G401.6 (cell line): ENCODE data around the gene SPOCK1.

Experiments
- FAIRE-seq: peaks from 2 replicates; lab custom pipeline; 2012; peaks lifted over from hg19 to GRCh38; lab: Jason Lieb, UNC

SPOCK1 gene

DNA sequence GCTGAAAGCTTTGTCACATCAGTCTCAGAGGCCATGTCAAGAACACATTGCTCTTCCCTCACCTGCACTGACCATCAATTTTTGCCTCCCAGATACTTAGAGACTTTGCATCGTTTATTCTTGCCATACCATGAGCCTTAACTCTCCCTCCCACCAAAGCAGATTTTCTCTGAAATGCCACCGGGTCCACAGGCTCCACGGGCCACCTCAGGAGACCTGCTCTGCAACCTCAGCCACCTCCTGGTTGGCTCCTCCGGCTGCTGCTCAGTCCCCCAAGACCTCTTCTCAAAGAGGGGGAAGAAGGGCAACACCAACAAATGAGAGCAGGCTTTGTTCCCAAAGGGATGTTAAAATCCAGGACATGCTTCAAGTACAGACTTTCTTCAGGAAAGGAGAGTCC is 400.5 kb downstream of the SPOCK1 start:
- no peak for FAIRE-seq

DNA sequence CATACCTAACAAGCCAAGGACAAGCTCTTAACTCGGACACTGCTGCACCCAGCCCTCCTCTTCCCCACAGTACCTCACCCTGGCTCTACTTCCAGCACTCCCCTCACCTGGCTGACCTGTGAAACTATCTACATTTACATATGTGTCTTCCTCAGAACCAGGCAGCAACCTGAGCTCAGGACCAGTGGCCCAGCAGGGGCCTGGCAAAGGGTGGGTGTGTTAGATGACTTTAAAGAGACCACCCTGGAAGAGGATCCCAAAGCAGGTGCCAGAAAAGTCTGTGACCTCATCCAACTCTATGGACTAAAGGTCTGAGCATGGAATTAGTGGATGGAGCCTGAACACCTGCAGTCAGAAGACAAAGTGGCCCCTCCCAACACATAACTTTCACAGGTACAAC is 400.9 kb downstream of the SPOCK1 start:
- FAIRE-seq = no peak

DNA sequence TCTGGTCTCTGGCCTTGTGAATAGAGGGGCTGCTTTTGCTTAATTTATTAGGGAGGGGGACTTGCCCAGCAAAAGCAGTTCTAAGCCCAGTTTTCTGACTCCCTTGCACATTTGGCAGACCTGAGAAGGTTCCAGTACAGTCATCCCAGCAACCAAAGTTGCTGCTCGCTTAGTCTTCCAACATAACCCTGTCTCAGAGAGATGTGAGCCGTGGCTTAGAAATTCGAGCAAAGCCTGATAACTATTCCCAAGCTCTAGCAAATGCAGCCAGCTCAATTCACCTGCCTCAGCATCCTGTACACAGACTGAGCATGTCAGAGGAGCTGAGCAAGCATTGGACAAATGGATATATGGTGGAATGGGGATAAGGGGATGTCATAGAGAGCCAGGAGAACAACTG is 401.9 kb downstream of the SPOCK1 start:
- FAIRE-seq = no peak

DNA sequence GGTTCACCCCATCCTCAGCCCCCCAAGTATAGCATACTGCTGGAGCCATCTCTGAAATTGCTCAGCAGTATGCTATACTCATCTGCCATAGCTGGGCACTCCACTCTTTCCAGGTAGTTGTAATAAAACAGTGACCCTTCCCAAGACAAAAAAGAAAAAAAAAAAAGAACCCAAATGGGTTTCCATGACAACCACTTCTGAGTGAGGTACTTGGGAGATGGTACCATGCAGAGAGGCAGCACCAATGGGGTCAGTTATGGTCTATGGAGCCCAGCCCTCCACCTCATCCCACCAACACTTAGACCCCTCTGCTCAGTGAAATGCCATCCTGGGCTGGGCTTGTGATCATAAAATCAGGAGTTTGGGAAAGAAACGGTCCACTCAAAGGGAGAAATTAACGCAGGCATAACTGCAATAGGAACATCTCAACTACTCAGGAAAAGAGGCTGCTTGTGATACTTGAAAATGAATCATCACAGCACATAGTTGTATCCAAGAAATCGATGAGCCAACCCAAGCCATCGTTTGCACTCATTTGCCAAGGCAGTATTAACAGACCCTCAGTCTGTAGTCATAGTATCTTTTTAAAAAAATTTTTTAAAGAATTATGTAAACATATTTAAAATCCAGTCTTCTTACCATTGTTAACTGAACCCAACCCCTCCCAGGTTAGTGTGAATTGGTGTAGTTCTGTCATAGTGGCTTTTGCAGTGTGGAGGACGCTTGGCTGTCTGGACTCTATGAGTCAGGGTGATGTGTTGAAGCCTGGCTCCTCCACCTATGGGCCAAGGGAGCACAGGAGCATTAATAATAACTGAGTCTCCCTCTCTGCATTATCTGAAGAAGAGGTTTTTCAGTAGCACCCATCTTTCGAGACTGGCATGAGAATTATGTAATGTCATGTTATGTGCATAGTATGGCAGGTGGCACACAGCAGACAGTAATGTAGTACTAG is 402.7 kb downstream of the SPOCK1 start:
- no peak for FAIRE-seq

DNA sequence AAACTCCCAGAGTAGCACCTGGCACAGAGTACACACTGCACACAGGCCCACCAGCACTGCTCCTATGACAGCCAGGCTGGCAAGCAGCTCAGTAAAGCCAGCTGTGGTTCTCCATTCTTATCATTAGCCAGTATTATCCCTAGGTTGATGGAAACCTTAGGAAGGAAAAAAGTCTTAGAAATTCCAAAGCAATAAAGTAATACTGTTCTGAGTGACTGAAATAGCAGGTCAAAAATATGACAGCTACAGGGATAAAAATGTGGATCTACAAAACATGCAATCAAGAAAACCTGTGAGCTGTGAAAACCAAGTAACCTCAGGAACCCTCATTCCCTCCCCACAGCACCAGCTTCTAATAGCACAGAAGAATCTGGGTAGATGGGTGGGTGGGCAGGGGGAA is 403.5 kb downstream of the SPOCK1 start:
- no peak for FAIRE-seq

DNA sequence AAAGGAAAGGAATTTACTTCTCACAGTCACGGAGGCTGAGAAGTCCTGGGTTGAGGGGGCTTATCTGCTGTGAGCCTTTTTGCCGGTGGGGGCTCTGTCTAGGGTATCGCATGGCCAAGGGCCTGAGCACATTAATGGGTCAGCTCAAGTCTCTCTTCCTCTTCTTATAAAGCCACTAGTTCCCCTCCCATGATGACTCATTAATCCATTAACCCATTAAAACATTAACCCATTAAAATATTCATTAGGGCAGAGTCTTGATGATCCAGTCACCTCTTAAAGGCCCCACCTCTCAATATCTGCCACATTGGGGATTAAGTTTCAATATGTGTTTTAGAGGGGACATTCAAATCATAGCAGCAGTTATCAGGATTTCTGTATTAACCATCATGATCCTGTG is 406.3 kb downstream of the SPOCK1 start:
- FAIRE-seq = no peak

DNA sequence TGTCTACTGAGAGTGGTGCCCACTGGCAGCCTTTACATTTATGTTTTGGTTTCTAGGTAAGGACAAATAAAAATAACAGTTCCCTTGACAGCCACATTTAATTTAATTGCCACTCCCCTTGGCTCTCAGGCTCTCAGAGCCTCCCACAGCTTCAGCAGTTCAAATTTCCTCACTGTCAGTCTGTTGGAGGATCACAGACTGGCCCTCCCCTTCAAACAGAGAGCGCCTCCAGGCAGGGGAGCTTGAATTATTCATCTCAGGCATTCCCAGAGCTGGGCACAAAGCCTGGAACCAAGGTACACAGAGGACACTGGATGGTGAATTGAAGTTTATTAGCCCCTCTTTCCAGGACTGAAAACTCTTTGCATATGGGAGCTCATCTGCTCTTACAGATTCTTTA is 407.7 kb downstream of the SPOCK1 start:
- FAIRE-seq = no peak

DNA sequence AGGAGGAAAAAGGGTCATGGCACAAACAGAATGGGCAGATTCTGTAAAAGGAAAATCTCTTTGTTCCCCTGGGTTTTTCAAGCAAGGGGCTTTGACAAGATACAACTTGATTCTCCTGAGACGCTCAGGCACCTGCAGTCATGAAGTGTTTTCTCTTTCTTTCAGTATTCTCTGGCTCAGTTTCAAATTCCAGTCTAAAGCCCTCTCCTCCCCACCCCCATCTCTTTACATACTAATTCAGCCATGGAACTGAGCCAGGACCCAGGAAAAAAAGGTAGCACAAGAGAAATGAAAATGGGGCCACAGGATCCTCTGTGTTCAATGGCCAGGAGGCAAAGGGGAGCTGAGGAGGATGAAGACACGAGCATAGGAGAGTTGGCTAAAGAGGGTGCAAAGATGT is 408.4 kb downstream of the SPOCK1 start:
- FAIRE-seq = no peak

DNA sequence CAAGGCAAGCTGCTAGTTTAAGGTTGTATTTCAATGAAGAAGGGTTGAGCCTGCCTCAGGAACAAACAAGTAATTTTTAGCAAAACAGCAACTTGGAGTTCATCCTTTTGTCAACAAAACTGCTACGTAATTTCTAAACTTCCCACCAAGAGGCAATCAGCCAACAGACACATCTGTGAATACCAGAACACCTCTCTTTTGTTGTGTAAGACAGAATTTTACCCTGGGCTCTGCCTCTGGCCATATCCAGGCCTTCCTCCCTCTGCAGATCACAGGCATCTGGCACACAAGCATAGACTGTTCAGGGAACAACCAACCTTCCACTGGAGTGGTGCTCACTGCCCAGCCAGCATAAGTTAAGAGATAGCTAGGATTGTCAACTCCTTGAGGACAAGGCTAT is 409.0 kb downstream of the SPOCK1 start:
- FAIRE-seq = no peak

DNA sequence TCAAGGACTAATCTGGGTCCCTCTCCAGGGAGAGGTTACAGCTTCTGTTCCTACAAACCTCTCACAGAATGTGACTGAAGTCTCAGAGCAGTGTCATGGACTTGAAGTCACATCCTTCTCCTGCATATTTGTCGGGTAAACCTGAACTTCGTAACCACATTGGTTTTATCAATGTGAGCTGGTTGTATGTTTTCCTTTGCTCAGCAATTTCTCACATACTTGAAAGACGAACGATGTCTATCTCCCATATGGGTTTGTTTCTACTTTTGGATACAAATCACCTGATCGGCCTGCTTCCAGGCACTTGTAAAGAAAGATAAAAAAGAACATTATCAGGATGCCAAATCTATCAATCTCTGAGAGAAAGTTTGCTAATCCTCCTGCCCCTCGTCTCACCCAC is 411.0 kb downstream of the SPOCK1 start:
- no peak for FAIRE-seq

DNA sequence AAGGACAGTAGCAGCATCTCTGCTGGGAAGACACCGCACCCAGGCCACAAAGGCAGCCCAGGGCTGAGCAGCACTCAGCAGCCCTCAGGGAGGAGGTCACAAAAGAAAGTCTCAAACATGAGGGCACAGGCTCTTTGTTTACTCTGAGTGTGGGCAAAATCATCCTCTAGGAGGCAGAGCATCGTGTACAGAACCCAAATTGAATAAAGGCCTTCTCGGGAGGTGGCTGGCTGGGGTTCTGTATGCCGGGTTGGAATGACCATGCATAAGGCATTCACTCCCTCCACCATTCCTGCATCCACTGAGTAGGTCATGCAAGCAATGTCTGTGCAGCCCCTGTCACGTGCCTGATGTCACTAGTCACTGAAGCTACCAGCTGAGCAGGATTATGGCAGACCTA is 412.8 kb downstream of the SPOCK1 start:
- FAIRE-seq = no peak

DNA sequence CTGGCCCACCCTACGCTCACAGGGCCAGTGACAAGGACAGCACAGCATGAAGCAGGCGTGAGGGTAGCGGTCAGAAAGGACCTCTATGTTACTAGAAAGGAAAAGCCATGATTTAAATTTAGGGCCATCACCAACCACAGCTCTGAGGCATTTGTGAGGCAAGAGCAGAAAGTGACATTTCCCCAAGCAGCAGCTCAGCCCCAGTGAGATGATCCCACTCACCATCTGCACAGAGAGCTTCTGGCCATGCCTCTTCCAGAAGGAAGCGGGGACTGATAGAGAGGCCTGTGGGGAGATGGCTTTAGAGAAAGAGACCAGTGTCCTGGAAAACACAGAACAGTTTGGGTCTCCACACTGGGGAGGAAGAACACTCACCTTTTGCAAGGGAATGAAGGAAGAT is 413.9 kb downstream of the SPOCK1 start:
- no peak for FAIRE-seq

DNA sequence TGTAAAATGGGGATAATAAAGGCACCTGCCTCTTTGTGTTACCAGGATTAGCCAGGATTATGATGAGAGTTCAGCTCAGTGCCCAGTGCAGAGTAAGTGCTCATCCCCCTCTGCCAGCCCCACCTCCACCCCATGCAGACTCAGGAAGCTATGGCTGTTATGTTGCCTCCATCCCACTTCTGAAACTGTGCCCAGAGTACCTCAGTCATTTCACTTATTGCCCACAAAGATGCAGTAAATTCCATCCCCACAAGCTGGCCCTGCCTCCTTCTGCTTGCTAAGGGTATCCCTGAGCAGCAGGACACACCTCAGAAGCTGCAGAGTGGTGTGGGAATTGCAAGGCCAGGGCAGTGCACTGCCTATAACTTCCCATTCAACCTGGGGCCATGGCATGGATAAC is 415.1 kb downstream of the SPOCK1 start:
- no peak for FAIRE-seq

DNA sequence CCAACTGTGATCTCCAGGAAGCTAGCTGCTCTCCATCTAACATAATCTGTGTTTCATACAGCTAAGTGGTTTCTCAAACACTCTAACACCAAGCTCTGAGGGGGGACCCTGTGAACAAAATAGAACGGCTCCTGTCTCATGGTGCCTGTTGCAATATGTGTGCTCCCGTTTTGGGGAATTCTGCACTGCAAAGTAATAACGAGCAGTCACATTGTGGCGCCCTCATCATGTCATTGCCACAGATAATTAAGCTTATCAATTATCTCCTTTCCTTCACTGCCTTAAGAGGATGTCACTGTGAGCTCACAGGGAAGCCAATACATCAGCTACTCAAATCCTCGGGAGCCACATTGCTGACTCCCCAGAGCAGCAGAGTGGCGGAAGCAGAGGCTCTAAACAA is 416.2 kb downstream of the SPOCK1 start:
- FAIRE-seq = no peak

DNA sequence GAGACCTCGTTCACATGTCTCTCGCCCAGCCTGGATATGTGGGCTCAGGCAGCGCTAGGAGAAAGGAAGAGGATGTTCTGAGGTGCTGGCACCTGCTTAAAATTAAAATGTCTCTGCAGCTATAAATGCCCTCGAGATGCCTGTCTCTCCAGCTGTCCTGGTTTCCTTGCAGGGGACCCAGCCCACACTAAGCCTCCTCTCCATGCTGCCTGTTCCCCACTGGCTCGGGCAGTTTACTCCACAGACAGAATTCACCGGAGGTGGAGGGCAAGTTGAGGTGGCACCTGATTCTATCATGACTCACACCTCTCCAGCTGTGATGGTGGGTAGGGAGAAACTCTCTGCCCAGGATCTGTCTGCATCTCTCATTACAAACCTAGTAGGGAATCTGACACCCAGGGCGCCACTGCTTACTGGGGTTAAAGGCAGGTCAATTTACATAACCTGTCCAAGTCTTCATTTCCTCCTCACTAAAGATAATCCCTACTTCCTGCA is 420.9 kb downstream of the SPOCK1 start:
- no peak for FAIRE-seq

DNA sequence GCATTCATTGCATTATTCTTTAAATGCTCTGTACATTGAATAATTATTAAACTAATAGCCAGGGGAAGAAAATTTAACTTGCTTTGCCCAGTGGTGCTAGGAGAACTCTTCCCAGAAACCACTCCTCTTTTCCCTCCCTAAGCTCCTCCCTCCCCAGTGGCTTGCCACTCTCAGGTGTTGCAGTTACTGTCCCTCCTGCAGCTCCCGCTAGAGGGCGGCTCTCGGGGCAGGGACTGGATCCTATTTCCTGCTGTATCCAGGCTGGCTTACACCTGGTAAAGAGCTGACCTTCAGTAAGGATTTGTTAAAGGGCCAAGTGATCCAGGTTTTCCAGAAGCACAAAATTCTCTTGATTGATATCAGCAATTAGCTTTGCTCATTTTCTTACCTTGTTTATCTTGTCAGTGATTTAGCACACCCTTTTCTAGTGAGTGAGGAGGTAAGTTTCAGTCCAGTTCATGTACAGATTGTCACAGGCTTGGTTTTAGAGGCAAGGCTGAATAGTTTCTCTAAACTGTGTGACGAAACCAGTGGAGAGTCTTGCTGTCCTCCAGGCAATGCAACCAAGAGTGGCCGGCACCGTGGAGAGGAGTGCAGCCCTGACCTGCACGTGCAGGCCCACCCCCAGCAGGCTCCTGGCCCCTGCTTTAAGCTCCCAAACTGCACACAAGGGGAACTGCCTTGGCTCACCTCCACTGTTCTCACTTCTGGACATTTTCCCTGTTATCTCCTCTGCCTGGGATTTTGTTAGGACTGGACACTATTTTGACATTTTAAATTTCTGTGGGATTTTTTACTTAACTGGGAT is 423.8 kb downstream of the SPOCK1 start:
- FAIRE-seq = peak; percentile 87

DNA sequence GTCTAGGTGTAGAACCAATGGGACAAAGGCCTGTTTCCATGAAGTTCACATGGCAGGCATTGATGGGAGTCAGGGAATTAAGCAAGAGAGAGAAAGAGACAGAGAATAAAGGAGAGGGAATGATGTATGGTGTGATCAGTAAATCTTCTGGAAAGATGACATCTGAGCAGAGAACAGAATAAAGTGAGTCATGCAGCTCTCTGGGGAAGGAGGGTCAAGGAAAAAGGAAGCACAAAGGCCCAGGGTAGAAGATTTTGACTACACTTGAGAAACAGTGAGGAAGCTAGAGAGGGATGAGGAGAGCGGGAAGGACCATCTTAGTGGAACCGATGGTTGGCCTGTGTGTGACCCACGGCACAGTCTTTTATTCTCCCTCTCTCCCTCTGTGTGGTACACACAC is 425.9 kb downstream of the SPOCK1 start:
- FAIRE-seq = no peak

DNA sequence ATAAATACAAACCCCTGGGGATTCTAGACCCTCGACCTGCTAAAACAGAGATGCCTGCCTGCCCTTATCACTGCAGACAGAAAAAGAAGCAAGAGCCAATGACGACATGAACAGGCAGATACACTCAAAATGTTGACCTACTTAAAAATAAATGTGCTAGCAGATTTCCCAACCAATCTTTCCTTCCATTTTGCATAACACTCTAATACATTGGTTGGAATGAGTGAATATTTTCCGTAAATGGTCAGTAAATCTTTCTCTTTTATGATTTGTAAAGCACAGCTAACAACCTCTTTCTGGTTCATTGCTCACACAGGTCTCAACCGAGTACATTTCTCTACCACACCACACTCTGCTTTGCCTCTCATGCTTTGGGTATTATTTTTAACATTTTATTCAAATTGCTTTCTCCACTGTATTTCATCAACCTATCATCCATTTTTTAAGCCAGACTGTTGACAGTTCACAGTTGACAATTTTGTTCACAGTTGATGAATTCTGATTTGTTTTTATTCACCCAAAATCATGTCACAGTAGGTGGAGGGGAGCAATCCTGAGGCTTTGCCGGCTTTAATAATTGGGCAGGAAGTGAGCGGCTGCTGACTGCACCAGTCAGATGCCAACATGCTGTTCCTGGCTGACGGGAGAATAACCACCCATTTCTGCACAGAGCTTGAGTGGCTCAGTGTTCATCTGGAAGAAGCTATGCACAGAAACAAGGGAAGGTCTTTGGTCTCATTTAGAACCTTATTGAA is 426.6 kb downstream of the SPOCK1 start:
- no peak for FAIRE-seq

DNA sequence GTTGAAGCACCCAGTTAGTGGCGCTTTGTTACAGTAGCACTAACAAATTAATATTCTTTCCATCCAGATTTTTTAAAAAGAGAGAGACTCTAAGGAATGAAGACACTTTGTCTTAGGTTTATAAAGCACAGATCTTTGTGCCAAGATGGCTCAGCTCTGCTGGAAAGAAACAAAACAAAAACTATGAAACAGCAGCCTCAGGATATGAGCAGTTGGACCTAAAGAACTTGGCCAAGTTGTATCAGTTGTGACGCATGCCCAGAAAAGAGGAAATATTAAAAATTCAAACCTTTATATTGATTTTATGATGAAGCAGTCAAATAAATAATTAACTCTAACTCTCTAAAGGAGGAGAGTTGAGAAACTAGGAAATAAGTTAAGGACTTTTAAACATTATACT is 427.2 kb downstream of the SPOCK1 start:
- no peak for FAIRE-seq

DNA sequence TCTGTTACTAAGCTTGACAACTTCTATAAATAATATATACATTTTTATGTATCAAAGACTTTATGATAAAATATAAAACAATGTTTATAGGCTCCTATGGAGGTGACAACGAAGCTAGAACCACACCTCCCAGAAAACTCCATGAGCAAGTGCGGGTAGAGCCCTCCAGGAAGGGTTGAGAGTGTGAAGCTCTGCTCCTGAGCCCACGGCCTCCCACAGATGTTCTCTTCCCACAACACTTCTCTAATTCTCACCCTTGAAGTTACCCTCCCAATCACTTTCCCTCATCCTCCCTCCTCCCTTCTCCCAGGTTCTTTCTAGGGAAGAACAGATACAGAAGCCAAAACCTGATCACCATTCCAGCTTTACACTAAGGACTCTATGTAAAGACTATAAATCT is 427.6 kb downstream of the SPOCK1 start:
- FAIRE-seq = no peak

DNA sequence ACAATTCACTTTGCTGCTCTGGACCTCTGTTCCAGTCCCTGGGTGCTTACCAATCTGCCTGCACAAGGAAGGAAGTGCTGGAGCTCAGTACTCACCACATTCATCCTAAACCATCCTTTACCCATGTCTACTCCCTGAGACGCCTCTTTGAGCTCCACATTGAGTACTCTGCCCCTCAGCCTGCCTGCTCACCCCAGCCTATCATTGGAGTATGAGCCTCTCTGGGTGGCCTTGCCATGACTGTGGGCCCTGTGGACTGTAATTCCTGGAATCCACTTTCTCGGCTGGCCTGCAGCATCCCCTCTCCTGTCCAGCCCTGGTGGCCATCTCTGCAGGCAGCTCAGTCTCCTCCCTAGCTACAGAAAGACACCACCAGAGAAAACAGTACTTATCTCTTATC is 428.6 kb downstream of the SPOCK1 start:
- no peak for FAIRE-seq

DNA sequence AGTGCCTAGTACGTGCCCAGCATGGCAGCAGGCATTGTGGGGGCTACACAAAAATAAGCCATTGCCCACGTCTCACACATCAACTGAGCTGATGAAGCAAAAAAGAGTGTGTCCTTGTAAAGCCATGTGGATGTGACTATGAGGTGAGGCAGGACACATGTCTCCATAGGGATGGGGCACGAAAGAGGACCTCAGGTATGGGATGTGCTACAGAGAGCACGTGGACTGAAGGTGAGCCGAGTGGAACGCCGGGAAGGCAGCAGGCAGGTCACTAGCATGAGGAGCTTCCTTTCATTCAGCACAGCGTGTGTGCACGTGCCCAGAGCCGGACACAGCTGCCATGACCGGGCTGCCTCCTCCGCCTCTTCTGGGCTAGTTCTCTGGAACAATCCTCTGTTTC is 429.8 kb downstream of the SPOCK1 start:
- no peak for FAIRE-seq

DNA sequence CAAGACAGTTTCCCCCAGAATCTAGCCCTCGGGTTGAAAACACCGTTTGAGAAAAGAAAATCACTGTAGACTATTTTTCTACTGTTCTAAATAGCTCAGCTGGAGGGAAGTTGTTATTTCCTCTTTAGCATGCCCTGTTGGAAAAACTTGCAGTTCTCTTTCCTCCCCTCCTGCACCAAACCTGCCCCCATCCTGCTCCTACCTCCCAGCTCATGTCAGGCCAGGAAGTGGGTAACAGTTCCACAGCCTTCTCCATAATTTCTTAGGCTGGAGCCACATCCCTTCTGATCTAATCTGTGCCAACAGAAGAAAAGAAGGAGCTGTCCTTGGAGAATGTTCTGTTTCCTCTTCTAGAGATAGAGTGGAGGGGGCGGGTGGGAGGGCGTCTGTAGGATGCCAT is 437.7 kb downstream of the SPOCK1 start:
- FAIRE-seq = no peak
